ENCODE measurements around the gene B3GNT9.

The B3GNT9 gene

DNA sequence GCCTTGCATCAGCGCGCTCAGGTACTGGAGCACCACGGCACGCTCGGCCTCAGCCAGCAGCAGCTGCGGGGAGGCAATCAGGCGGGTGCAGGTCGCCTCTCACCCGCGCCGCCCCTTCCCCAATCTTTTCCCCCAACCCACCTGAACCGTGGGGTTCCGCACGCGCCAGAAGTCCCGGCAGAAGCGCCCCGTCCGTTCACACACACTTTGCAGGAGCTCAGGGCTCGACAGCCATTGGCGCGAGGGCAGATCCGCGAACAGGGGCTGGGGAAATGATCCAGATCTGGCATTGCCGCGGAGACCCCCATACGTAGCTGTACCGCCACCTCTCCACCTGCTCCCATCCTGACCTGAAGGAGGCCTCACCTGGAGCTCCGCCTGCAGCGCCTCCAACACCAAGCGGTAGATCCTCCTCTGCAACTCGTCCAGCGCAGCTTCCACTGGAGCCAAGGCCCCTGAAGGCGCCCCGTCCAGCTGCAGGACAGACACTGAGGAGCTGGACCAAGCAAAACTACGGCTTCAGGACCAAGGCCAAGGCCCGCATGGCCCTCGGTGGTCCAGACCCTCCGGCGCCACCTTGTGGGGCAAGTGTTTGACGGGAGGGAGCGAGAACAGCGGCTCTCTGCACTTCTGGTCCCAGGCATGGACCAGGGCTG is 34.3 kb upstream of the B3GNT9 start:
- Histone ChIP-seq H2AFZ (ENCODE audit: insufficient read depth, low read length, poor library complexity) (no peak overlapping the region), H2AK5ac (ENCODE audit: low read length) (no peak overlapping the region), H3K14ac (ENCODE audit: low read length) (no peak overlapping the region), H4K8ac (ENCODE audit: low read depth, low read length) (no peak overlapping the region), H2BK12ac (ENCODE audit: low read length) (no peak overlapping the region), H3K9ac (ENCODE audit: low read length) (no peak overlapping the region), H3K23ac (ENCODE audit: low read length) (no peak overlapping the region), H3K27me3 (ENCODE audit: insufficient read depth, low read length) (peaks cover 3% of the 10 kb centered on the region), H3K9me3 (ENCODE audit: insufficient read depth, low read depth, low read length) (peaks cover 6% of the 10 kb centered on the region), H2BK120ac (ENCODE audit: insufficient read depth, low read length, poor library complexity) (no peak overlapping the region), H3K4ac (ENCODE audit: low read depth, low read length) (no peak overlapping the region), H3K4me2 (ENCODE audit: low read length) (peak overlapping the region; percentile 85), H2BK5ac (ENCODE audit: low read depth, low read length, poor library complexity) (no peak overlapping the region), H3K79me2 (ENCODE audit: control insufficient read depth, insufficient read depth, low read length, poor library complexity) (peaks cover 4% of the 10 kb centered on the region), H3K4me1 (ENCODE audit: control insufficient read depth in 1 of 2, insufficient read depth in 2 of 2, low read length in 2 of 2) (peaks cover 26 to 38% of the 10 kb centered on the region in 2 experiments), H3K18ac (ENCODE audit: low read length) (no peak overlapping the region), H4K12ac (ENCODE audit: low read depth, low read length) (no peak overlapping the region), H3K27ac (ENCODE audit: low read depth, low read length) (no peak overlapping the region), H3K4me3 (ENCODE audit: low read depth, low read length) (no peak overlapping the region), H3K36me3 (ENCODE audit: control insufficient read depth in 1 of 2, insufficient read depth in 2 of 2, low read length in 2 of 2) (no peaks in the 10 kb centered on the region), H3K79me1 (ENCODE audit: low read length) (peaks cover 10% of the 10 kb centered on the region), H4K91ac (ENCODE audit: low read depth, low read length) (no peak overlapping the region)
- WGBS (ENCODE audit: extremely low coverage, insufficient coverage, insufficient read length): no CpG with 5 or more reads among the region's 43 CpGs
- peak; percentile 95 to 97 for DNase-seq

- Histone ChIP-seq H2BK12ac (ENCODE audit: low read length) (no peak overlapping the region), H3K9ac (ENCODE audit: low read length) (no peak overlapping the region), H3K27me3 (ENCODE audit: insufficient read depth, low read length) (peaks cover 3% of the 10 kb centered on the region), H3K14ac (ENCODE audit: low read length) (no peak overlapping the region), H4K12ac (ENCODE audit: low read depth, low read length) (no peak overlapping the region), H3K4me2 (ENCODE audit: low read length) (peak overlapping the region; percentile 85), H3K36me3 (ENCODE audit: control insufficient read depth in 1 of 2, insufficient read depth in 2 of 2, low read length in 2 of 2) (no peaks in the 10 kb centered on the region), H3K79me1 (ENCODE audit: low read length) (peaks cover 10% of the 10 kb centered on the region), H3K18ac (ENCODE audit: low read length) (peak overlapping the region; percentile 13), H2BK5ac (ENCODE audit: low read depth, low read length, poor library complexity) (no peak overlapping the region), H3K4me3 (ENCODE audit: low read depth, low read length) (peak overlapping the region; percentile 95), H3K4me1 (ENCODE audit: control insufficient read depth in 1 of 2, insufficient read depth in 2 of 2, low read length in 2 of 2) (peaks cover 26 to 38% of the 10 kb centered on the region in 2 experiments), H3K4ac (ENCODE audit: low read depth, low read length) (no peak overlapping the region), H3K79me2 (ENCODE audit: control insufficient read depth, insufficient read depth, low read length, poor library complexity) (peaks cover 4% of the 10 kb centered on the region), H4K8ac (ENCODE audit: low read depth, low read length) (no peak overlapping the region), H3K9me3 (ENCODE audit: insufficient read depth, low read depth, low read length) (peaks cover 9% of the 10 kb centered on the region), H3K27ac (ENCODE audit: low read depth, low read length) (no peak overlapping the region), H2BK120ac (ENCODE audit: insufficient read depth, low read length, poor library complexity) (no peak overlapping the region), H2AK5ac (ENCODE audit: low read length) (no peak overlapping the region), H2AFZ (ENCODE audit: insufficient read depth, low read length, poor library complexity) (no peak overlapping the region), H3K23ac (ENCODE audit: low read length) (no peak overlapping the region), H4K91ac (ENCODE audit: low read depth, low read length) (no peak overlapping the region)
- WGBS (ENCODE audit: extremely low coverage, insufficient coverage, insufficient read length): no CpG with 5 or more reads among the region's 59 CpGs
- no peak for DNase-seq
Measured at GRCh38 chr16:67184453-67184994, 33.7 kb upstream of the B3GNT9 start.

DNA sequence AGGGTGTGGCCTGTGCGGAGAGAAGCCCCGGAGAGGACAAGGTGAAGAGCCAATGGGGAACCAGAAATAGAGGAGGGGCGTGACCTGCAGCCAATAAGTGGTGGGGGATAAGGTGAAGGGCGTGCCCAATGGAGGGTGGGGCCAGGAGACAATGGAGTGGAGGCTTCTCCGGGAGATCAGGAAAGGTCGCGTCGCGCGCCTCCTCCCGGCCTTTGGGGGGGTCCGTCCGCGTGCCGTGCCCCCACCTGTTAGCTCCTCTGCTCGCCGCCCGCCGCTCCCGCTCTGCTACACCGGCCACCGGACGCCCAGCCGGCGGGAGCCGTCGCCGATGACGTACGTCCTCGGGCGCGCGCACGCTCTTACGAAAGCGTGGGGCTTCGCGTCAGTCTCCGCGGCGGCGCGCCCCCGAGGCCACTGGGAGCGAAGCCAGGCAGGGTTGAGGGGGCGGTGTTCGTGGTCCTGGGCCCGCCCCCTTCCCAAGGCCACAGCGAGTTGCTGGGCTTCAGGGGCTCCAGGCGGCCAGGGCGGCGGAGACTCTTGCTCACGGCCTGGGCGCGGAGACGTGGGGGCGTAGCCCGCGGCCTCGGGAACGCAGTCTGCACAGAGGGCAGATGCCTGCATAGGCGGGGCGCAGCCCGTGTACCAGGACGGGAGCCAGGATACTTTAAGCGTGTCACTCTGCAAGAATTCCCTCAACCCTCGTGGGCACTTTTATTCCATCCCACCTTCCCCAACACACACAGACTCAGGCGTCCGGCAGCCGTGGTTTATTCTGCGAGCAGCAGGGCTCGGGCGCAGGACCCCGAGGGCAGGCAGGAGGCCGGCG is 33.0 kb upstream of the B3GNT9 start, which contains the start of gene MATCAP1:
Gene MATCAP1 (minus strand): TSS at position 337 of the 826 bp plus-strand sequence. CDS start 3,353 bp downstream, outside the sequence.
- H2BK120ac ChIP-seq (ENCODE audit: insufficient read depth, low read length, poor library complexity): peak within 1 kb of the TSS; percentile 87
- peak within 1 kb of the TSS; percentile 53 for H3K4ac ChIP-seq (ENCODE audit: low read depth, low read length)
- H3K4me2 ChIP-seq (ENCODE audit: low read length): peak within 1 kb of the TSS; percentile 85
- H2BK12ac ChIP-seq (ENCODE audit: low read length): no peak within 1 kb of the TSS
- peak within 1 kb of the TSS; percentile 94 for H2AFZ ChIP-seq (ENCODE audit: insufficient read depth, low read length, poor library complexity)
- H3K14ac ChIP-seq (ENCODE audit: low read length): peak within 1 kb of the TSS; percentile 93
- peak within 1 kb of the TSS; percentile 97 for H2BK5ac ChIP-seq (ENCODE audit: low read depth, low read length, poor library complexity)
- H3K4me1 ChIP-seq (ENCODE audit: control insufficient read depth in 1 of 2, insufficient read depth in 2 of 2, low read length in 2 of 2): peaks cover 26 to 38% of the 10 kb centered on the region in 2 experiments
- peaks cover 9% of the 10 kb centered on the region for H3K9me3 ChIP-seq (ENCODE audit: insufficient read depth, low read depth, low read length)
- peaks cover 4% of the 10 kb centered on the region for H3K79me2 ChIP-seq (ENCODE audit: control insufficient read depth, insufficient read depth, low read length, poor library complexity)
- no peaks in the 10 kb centered on the region for H3K36me3 ChIP-seq (ENCODE audit: control insufficient read depth in 1 of 2, insufficient read depth in 2 of 2, low read length in 2 of 2)
- peaks cover 3% of the 10 kb centered on the region for H3K27me3 ChIP-seq (ENCODE audit: insufficient read depth, low read length)
- H4K12ac ChIP-seq (ENCODE audit: low read depth, low read length): peak within 1 kb of the TSS; percentile 93
- peak; percentile 98 to 99 for DNase-seq
- peaks cover 10% of the 10 kb centered on the region for H3K79me1 ChIP-seq (ENCODE audit: low read length)
- H3K27ac ChIP-seq (ENCODE audit: low read depth, low read length): peak within 1 kb of the TSS; percentile 78
- peak within 1 kb of the TSS; percentile 97 for H4K91ac ChIP-seq (ENCODE audit: low read depth, low read length)
- H4K8ac ChIP-seq (ENCODE audit: low read depth, low read length): peak within 1 kb of the TSS; percentile 94
- peak within 1 kb of the TSS; percentile 94 for H3K18ac ChIP-seq (ENCODE audit: low read length)
- no CpG with 5 or more reads among the region's 77 CpGs for WGBS (ENCODE audit: extremely low coverage, insufficient coverage, insufficient read length)
- peak within 1 kb of the TSS; percentile 81 for H3K9ac ChIP-seq (ENCODE audit: low read length)
- no peak within 1 kb of the TSS for H2AK5ac ChIP-seq (ENCODE audit: low read length)
- H3K23ac ChIP-seq (ENCODE audit: low read length): no peak within 1 kb of the TSS
- peak within 1 kb of the TSS; percentile 95 for H3K4me3 ChIP-seq (ENCODE audit: low read depth, low read length)

DNA sequence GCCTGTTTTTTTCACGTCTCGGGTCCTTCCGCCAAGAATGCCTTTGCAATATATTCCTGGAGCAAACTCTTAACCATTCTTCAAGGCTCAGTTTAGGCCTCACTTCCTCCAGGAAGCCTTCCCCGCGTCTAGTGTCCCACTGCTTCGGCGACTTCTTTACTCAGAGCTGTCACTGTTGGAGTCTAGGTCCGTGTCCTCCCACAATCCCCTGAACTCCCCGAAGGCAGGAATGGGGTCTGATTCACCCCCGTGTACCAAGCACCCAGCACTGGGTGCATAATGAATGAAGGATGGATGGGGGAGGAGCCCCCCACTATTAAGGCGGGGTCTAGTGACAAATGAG is 32.5 kb upstream of the B3GNT9 start:
- H3K79me2 ChIP-seq (ENCODE audit: control insufficient read depth, insufficient read depth, low read length, poor library complexity): peaks cover 4% of the 10 kb centered on the region
- peaks cover 9% of the 10 kb centered on the region for H3K9me3 ChIP-seq (ENCODE audit: insufficient read depth, low read depth, low read length)
- H3K4me3 ChIP-seq (ENCODE audit: low read depth, low read length): peak overlapping the region; percentile 74
- H3K27ac ChIP-seq (ENCODE audit: low read depth, low read length): no peak overlapping the region
- peak overlapping the region; percentile 85 for H3K4me2 ChIP-seq (ENCODE audit: low read length)
- H2BK120ac ChIP-seq (ENCODE audit: insufficient read depth, low read length, poor library complexity): no peak overlapping the region
- no peaks in the 10 kb centered on the region for H3K36me3 ChIP-seq (ENCODE audit: control insufficient read depth in 1 of 2, insufficient read depth in 2 of 2, low read length in 2 of 2)
- H2AK5ac ChIP-seq (ENCODE audit: low read length): no peak overlapping the region
- peak overlapping the region; percentile 61 for H2AFZ ChIP-seq (ENCODE audit: insufficient read depth, low read length, poor library complexity)
- DNase-seq: no peak
- peaks cover 3% of the 10 kb centered on the region for H3K27me3 ChIP-seq (ENCODE audit: insufficient read depth, low read length)
- H2BK5ac ChIP-seq (ENCODE audit: low read depth, low read length, poor library complexity): no peak overlapping the region
- H3K18ac ChIP-seq (ENCODE audit: low read length): peak overlapping the region; percentile 4
- H2BK12ac ChIP-seq (ENCODE audit: low read length): no peak overlapping the region
- H3K9ac ChIP-seq (ENCODE audit: low read length): peak overlapping the region; percentile 79
- no peak overlapping the region for H4K91ac ChIP-seq (ENCODE audit: low read depth, low read length)
- peaks cover 29 to 41% of the 10 kb centered on the region in 2 experiments for H3K4me1 ChIP-seq (ENCODE audit: control insufficient read depth in 1 of 2, insufficient read depth in 2 of 2, low read length in 2 of 2)
- peak overlapping the region; percentile 62 for H4K8ac ChIP-seq (ENCODE audit: low read depth, low read length)
- peak overlapping the region; percentile 23 for H3K4ac ChIP-seq (ENCODE audit: low read depth, low read length)
- WGBS (ENCODE audit: extremely low coverage, insufficient coverage, insufficient read length): no CpG with 5 or more reads among the region's 11 CpGs
- no peak overlapping the region for H3K14ac ChIP-seq (ENCODE audit: low read length)
- H3K79me1 ChIP-seq (ENCODE audit: low read length): peaks cover 10% of the 10 kb centered on the region
- H4K12ac ChIP-seq (ENCODE audit: low read depth, low read length): peak overlapping the region; percentile 9
- H3K23ac ChIP-seq (ENCODE audit: low read length): no peak overlapping the region
